Fibroblast of skin of abdomen (primary cell): Measurements from ENCODE around the gene CTXND1.
A peak's percentile ranks its signal among the peaks of the same experiment; 100 is the strongest.

Experiments
- DNase-seq: peaks from one replicate; pipeline ENCODE4 v3.0.0-alpha.2; 2013

The CTXND1 gene

DNA sequence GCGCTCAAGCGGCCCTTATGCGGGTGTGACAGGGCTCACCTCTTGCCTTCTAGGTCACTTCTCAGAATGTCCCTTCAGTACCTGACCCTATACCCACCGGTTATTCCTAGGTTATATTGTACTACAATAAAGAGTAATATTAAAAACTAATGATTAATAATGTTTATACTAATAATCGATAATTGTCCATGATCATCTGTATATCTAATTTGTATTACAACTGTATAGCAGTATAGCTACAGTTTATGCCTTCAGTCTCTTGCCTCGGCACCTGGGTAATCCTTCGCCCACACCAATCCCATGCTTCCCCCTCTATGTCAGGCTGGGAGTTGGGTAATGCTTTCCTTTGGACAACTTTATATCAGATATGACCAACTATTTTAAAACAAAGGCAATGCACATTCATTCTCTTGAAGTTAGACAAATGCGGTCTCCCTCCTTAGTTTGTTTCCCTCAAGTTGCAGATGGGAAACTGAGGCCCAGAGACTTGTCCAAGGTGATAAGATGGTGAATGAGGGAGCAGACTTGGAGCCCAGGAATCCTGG, 95.8 kb downstream of the CTXND1 start:
- DNase-seq: no peak

DNA sequence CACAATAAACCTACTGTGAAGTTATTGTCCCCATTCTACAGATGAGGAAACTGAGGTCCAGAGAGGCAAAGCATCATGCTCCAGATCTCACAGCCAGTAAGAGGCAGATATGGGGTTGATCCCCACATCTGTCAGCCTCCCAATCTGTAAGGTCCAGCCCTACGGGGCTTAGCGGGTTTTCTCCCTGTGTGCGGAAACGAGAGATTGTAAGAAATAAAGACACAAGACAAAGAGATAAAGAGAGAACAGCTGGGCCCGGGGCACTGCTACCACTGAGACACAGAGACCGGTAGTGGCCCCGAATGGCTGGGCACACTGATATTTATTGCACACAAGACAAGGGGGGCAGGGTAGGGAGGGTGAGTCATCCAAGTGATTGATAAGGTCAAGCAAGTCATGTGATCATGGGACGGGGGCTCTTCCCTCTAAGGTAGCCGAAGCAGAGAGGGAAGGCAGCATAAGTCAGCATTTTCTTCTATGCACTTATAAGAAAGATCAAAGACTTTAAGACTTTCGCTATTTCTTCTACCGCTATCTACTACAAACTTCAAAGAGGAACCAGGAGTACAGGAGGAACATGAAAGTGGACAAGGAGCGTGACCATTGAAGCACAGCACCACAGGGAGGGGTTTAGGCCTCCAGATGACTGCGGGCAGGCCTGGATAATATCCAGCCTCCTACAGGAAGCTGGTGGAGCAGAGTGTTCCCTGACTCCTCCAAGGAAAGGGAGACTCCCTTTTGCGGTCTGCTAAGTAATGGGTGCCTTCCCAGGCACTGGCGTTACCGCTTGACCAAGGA, 96.4 kb downstream of the CTXND1 start:
- peak; percentile 32 for DNase-seq

DNA sequence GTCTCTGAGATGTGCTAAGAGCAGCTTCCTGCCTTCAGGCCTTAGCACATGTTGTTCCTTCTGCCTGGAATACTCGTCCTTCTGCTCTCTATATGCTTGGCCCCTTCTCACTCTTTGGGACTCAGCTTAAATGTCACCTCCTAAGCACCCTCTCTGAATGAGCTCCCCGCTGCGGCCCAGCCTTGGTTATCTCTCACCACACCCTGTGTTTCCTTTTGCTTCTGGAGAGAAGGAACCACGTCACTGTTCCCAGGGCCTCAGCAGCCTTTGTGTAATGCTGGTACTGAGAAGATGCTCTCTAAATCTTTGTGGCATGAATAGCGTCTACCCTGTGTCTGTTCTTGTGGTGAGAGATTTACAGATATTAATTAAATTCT, 97.0 kb downstream of the CTXND1 start:
- DNase-seq: no peak

DNA sequence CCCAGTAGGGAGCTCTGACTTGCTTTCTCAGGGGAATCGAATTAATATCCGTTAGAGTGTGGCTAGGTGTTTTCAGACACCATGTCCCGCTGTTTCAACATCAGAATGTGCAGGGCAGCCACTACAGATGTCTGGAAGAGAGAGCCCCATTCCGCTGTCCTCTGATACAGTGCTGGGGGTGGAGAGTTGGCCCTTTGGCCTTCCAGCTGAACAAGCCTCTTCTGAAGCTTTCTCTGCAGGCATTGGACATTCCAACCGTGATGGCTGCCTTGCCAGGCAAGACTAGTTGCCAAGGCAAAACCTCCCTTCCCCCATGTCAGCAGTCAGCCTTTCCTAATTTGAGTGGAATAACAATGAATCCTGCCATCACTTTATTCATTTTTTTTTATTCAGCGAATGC, 97.7 kb downstream of the CTXND1 start:
- DNase-seq: no peak

DNA sequence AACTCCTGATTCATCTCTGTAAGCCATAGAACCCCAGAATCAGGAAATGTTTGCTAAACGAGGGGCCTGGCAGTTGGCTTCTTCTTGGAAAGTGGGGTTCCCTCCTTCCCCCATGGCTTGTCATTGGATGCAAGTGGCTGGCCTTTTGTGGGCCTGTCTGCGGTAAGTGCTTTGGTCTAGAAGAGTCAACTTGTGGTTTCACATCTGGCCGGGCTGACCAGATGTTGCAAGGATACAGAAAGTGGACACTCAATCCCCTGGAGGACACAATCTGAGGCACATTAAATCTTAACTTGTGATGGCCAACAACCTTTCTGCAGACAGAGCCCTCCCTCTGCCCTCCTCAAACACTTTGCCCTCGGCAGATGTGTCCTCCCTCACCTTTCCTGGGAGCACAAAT, 98.1 kb downstream of the CTXND1 start:
- no peak for DNase-seq

DNA sequence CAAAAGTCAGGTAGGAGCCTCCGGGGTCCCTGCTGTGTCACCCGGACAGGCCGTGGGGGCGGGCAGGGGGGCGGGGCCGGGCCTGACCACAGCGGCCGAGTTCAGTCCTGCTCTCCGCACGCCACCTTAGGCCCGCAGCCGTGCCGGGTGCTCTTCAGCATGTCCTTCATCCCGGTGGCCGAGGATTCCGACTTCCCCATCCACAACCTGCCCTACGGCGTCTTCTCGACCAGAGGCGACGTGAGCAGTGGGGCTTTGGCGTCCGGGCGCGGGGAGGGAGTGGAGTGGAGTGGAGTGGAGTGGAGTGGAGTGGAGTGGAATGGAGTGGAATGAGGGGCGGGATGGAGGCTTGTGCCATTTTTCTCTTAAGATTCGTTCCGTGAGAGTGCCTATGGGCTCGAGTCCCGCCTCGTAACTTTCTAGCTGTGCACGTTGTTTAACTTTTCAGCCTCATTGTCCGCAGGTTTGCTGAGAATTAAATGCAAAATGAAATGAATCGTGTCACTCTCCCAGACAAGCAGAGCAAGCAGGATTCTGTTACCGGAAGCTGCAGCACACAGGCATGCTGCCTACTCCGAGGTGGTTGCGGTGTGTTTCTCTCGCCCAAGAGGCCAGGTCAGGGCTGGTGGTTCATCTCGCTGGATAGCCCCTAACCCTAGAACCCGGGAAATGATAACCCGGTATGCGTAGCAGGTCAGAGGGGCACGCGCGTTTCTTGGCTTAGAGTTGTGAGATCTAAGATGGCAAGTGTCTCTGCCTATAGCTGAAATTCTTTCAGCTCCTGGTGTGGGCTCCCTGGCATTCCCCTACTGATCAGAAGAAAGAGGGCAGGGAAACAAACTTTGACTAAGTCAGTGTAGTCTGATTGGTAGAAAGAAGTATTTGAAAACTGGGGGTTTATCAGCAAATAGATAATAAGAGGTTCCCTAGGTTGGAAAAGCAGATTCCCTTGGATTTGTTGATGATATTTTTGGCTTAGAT, 98.8 kb downstream of the CTXND1 start, which contains the start of gene FAH:
FAH (plus strand) TSS at position 104 of the 981 bp plus-strand sequence; CDS start at position 160, 56 bp downstream.
- DNase-seq: peak; percentile 40

DNA sequence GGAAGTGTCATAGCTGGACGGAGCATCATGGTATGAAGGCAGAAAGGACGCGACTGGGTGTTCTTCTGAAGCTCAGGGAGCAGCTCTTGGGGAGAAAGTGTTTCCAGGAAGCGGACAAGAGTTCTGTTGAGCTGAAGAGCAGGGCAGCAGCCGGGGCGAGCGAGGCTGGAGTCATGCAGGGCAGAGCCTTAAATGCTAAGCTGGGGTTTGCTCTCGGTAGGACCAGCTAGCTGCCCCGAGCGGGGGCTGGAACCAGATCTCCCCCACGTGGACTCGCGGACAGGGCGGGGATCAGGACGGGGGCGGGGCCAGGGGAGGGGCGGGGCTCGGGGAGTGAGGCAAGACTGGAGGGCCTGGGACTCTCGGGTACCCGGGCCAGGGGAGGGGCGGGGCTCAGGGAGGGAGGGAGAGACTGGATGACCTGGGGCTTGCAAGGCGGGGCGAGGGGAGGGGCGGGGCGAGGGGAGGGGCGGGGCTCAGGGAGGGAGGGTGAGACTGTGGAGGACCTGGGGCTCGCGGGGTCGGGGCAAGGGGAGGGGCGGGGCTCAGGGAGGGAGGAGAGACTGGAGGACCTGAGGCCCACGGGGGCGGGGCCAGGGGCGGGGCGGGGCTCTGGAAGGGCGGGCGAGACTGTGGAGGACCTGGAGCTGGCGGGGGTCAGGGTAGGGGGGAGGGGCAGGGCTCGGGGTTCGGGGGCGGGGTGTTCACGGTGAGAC, 99.7 kb downstream of the CTXND1 start:
- peak; percentile 95 for DNase-seq

DNA sequence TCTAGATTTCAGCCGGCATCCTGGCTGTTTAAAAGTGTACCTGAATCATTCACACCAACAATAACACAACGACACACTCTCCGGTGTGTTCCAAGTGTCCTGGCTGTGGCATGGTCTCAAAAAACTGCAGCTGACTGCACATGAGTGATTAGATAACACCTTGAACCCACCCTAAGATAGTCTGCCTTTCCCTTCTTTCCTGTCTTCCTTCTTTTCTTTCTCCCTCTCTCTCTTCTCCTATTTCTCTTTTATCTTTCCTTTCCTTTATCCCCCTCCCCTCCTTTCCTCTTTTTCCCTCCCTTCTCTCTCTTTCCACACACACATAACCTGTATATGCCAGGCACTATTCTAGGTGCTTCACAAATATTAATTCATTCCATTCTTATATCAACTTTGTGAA, 100.4 kb downstream of the CTXND1 start:
- DNase-seq: no peak

DNA sequence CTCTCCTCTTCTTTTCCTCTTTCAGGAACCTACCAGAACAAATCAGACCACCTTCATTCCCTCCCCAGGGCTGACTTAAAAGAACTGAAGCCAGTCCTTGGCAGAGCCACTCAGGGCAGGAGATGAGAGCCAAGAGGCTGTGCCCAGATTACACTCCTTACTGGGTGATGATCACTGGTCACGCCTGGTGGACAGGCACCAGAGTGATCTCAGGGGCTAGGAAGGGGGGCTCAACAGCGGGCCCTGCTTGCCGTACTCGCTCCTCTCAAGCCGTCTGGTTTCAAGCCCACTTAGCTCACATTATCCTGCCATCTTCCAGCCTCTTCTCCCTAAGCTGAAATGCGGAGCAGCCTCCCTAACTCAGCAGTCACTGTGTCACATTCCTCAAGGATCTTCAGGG, 100.9 kb downstream of the CTXND1 start:
- no peak for DNase-seq
